Measurements from ENCODE around the gene SHCBP1L.

The SHCBP1L gene

DNA sequence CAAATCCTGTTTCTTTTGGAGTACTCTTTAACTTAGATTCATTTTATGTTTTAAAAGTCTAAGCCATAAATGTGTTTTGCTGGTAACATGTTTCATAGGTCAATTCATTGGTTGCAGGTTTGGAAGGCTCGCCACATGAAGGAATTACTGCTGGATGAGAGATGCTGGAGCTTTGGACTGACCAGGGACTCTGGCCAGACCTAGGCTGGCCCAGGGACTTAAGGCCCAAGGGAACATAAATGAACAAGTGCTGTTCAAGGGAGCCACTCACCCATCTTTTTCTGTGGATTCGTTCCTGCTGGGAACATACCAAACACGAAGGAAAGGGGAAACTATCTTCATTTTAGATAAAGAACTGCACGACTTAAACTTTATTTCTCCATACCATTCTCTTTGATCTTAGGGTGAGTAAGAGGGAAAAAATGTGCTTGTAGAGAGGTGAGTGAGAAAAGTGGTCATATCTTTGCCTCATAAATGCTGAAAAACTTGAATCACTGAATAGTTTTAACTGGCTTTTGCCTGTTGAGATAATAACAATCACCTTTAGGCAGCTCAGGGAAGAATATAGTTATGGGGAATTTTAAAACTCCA lies 15.3 kb upstream of the SHCBP1L start:
- no peaks in the 10 kb centered on the region for H3K36me3 ChIP-seq (ENCODE audit: control insufficient read depth in 5 of 5, insufficient read depth in 5 of 5, low read length in 5 of 5)
- H3K4me3 ChIP-seq (ENCODE audit: low read depth in 1 of 5, low read length in 5 of 5), result no peak overlapping the region
- H3K4me1 ChIP-seq (ENCODE audit: control insufficient read depth in 5 of 5, insufficient read depth in 5 of 5, low read length in 5 of 5), result no peaks in the 10 kb centered on the region
- H3K27ac ChIP-seq (ENCODE audit: low read depth, low read length), result no peak overlapping the region
- no peaks in the 10 kb centered on the region for H3K9me3 ChIP-seq (ENCODE audit: control insufficient read depth in 5 of 5, low read length in 5 of 5)
- no peaks in the 10 kb centered on the region for H3K27me3 ChIP-seq (ENCODE audit: control insufficient read depth in 5 of 5, insufficient read depth in 4 of 5, low read length in 5 of 5)
- H3K9ac ChIP-seq (ENCODE audit: low read length in 5 of 5), result no peak overlapping the region

GRCh38 chr1:182965861-182966260 lies 12.9 kb upstream of the SHCBP1L start:
- no peak overlapping the region for H3K9ac ChIP-seq (ENCODE audit: low read length in 5 of 5)
- H3K9me3 ChIP-seq (ENCODE audit: control insufficient read depth in 5 of 5, low read length in 5 of 5), result no peaks in the 10 kb centered on the region
- H3K4me3 ChIP-seq (ENCODE audit: low read depth in 1 of 5, low read length in 5 of 5), result no peak overlapping the region
- H3K27me3 ChIP-seq (ENCODE audit: control insufficient read depth in 5 of 5, insufficient read depth in 4 of 5, low read length in 5 of 5), result no peaks in the 10 kb centered on the region
- H3K4me1 ChIP-seq (ENCODE audit: control insufficient read depth in 5 of 5, insufficient read depth in 5 of 5, low read length in 5 of 5), result peaks cover 0 to 7% (median 2%) of the 10 kb centered on the region in 5 donors
- H3K36me3 ChIP-seq (ENCODE audit: control insufficient read depth in 5 of 5, insufficient read depth in 5 of 5, low read length in 5 of 5), result no peaks in the 10 kb centered on the region
- no peak overlapping the region for H3K27ac ChIP-seq (ENCODE audit: low read depth, low read length)

- H3K27me3 ChIP-seq (ENCODE audit: control insufficient read depth in 5 of 5, insufficient read depth in 4 of 5, low read length in 5 of 5), result no peaks in the 10 kb centered on the region
- no peaks in the 10 kb centered on the region for H3K36me3 ChIP-seq (ENCODE audit: control insufficient read depth in 5 of 5, insufficient read depth in 5 of 5, low read length in 5 of 5)
- peaks cover 0 to 10% (median 5%) of the 10 kb centered on the region in 5 donors for H3K4me1 ChIP-seq (ENCODE audit: control insufficient read depth in 5 of 5, insufficient read depth in 5 of 5, low read length in 5 of 5)
- H3K4me3 ChIP-seq (ENCODE audit: low read depth in 1 of 5, low read length in 5 of 5), result no peak overlapping the region
- no peak overlapping the region for H3K9ac ChIP-seq (ENCODE audit: low read length in 5 of 5)
- no peak overlapping the region for H3K27ac ChIP-seq (ENCODE audit: low read depth, low read length)
- no peaks in the 10 kb centered on the region for H3K9me3 ChIP-seq (ENCODE audit: control insufficient read depth in 5 of 5, low read length in 5 of 5)
These were observed 12.1 kb upstream of the SHCBP1L start for GRCh38 chr1:182965096-182965495.

- Histone ChIP-seq H3K9ac (ENCODE audit: low read length in 5 of 5) (peak overlapping the region in 4 of 5 donors; percentile 1 to 75 (median 62)), H3K27ac (ENCODE audit: low read depth, low read length) (peak overlapping the region; percentile 92), H3K36me3 (ENCODE audit: control insufficient read depth in 5 of 5, insufficient read depth in 5 of 5, low read length in 5 of 5) (no peaks in the 10 kb centered on the region), H3K4me3 (ENCODE audit: low read depth in 1 of 5, low read length in 5 of 5) (peak overlapping the region in 4 of 5 donors; percentile 47 to 56 (median 52)), H3K9me3 (ENCODE audit: control insufficient read depth in 5 of 5, low read length in 5 of 5) (no peaks in the 10 kb centered on the region), H3K27me3 (ENCODE audit: control insufficient read depth in 5 of 5, insufficient read depth in 4 of 5, low read length in 5 of 5) (no peaks in the 10 kb centered on the region), H3K4me1 (ENCODE audit: control insufficient read depth in 5 of 5, insufficient read depth in 5 of 5, low read length in 5 of 5) (peaks cover 0 to 12% (median 5%) of the 10 kb centered on the region in 5 donors)
These were observed 9.7 kb upstream of the SHCBP1L start for GRCh38 chr1:182962554-182963115.

DNA sequence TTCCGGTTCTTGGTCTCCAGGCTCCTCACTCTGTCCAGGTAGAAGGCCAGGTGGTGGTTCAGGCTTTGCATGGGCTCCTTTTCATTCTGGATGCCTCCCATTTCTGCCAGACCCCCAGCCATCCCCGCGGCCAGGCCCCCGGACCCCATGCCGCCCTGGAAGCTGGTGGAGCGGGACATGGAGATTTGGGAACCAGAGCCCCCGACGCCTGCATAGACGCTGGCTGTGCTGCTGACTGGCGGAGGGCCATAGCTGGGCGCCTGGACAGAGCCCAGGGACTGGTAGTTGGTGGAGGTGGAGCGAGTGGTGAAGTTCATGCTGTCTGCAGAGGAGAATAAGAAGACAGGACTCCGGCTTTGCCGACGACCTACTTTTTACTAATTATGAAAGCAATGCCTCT lies 7.1 kb upstream of the SHCBP1L start:
- H3K9me3 ChIP-seq (ENCODE audit: control insufficient read depth in 5 of 5, low read length in 5 of 5), result no peaks in the 10 kb centered on the region
- H3K4me1 ChIP-seq (ENCODE audit: control insufficient read depth in 5 of 5, insufficient read depth in 5 of 5, low read length in 5 of 5), result peaks cover 0 to 12% (median 5%) of the 10 kb centered on the region in 5 donors
- no peak overlapping the region for H3K9ac ChIP-seq (ENCODE audit: low read length in 5 of 5)
- H3K4me3 ChIP-seq (ENCODE audit: low read depth in 1 of 5, low read length in 5 of 5), result no peak overlapping the region
- H3K27ac ChIP-seq (ENCODE audit: low read depth, low read length), result no peak overlapping the region
- no peaks in the 10 kb centered on the region for H3K27me3 ChIP-seq (ENCODE audit: control insufficient read depth in 5 of 5, insufficient read depth in 4 of 5, low read length in 5 of 5)
- H3K36me3 ChIP-seq (ENCODE audit: control insufficient read depth in 5 of 5, insufficient read depth in 5 of 5, low read length in 5 of 5), result no peaks in the 10 kb centered on the region

DNA sequence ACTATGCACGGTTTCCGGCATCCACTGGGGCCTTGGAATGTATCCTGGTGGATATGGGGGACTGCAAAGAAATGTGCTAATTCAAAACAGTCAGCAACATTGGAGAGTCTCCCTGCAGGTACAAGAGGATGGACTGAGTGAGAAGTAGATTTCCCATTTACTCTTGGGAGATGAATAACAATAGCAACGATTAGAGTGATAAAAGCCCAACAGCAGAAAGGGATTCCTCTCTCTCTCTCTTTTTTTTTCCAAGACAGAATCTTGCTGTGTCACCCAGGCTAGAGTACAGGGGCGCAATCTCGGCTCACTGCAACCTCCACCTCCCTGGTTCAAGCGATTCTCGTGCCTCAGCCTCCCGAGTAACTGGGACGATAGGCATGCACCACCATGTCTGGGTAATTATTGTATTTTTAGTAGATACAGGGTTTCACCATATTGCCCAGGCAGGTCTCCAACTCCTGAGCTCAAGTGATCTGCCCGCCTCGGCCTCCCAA lies 5.0 kb upstream of the SHCBP1L start:
- no peaks in the 10 kb centered on the region for H3K36me3 ChIP-seq (ENCODE audit: control insufficient read depth in 5 of 5, insufficient read depth in 5 of 5, low read length in 5 of 5)
- no peak overlapping the region for H3K27ac ChIP-seq (ENCODE audit: low read depth, low read length)
- H3K27me3 ChIP-seq (ENCODE audit: control insufficient read depth in 5 of 5, insufficient read depth in 4 of 5, low read length in 5 of 5), result peaks cover 0 to 1% (median 0%) of the 10 kb centered on the region in 5 donors

DNA sequence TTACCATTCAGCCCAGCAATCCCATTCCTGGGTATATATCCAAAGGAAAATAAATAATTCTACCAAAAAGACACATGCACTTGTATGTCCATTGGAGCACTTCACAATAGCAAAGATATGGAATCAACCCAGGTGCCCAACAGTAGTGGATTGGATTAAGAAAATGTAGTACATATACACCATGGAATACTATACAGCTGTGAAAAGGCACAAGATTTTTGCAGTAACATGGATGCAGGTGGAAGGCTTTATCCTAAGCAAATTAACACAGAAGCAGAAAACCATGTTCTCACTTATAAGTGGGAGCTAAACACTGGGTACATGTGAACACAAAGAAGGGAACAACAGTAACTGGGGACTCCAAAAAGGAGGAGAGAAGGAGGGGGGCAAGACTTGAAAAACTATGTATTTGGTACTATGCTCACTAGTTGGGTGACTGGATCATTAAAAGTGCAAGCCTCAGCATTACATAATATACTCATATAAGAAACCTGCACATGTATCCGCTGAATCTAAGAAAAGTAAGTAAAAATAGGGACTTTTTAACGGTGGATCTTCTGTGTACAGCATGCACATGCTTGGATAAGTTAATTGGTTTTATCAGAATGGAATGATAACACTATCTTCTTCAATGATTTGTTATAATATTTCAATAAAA lies 3.9 kb upstream of the SHCBP1L start:
- Histone ChIP-seq H3K4me3 (ENCODE audit: low read depth in 1 of 5, low read length in 5 of 5) (no peak overlapping the region), H3K36me3 (ENCODE audit: control insufficient read depth in 5 of 5, insufficient read depth in 5 of 5, low read length in 5 of 5) (no peaks in the 10 kb centered on the region), H3K27ac (ENCODE audit: low read depth, low read length) (no peak overlapping the region), H3K27me3 (ENCODE audit: control insufficient read depth in 5 of 5, insufficient read depth in 4 of 5, low read length in 5 of 5) (peaks cover 0 to 7% (median 4%) of the 10 kb centered on the region in 5 donors), H3K4me1 (ENCODE audit: control insufficient read depth in 5 of 5, insufficient read depth in 5 of 5, low read length in 5 of 5) (peaks cover 0 to 16% (median 12%) of the 10 kb centered on the region in 5 donors), H3K9ac (ENCODE audit: low read length in 5 of 5) (no peak overlapping the region), H3K9me3 (ENCODE audit: control insufficient read depth in 5 of 5, low read length in 5 of 5) (no peaks in the 10 kb centered on the region)

More for the DNA sequence above, 5.0 kb upstream of the SHCBP1L start:
- Histone ChIP-seq H3K9me3 (ENCODE audit: control insufficient read depth in 5 of 5, low read length in 5 of 5) (no peaks in the 10 kb centered on the region), H3K4me1 (ENCODE audit: control insufficient read depth in 5 of 5, insufficient read depth in 5 of 5, low read length in 5 of 5) (peaks cover 0 to 11% (median 6%) of the 10 kb centered on the region in 5 donors), H3K4me3 (ENCODE audit: low read depth in 1 of 5, low read length in 5 of 5) (no peak overlapping the region), H3K9ac (ENCODE audit: low read length in 5 of 5) (no peak overlapping the region)

DNA sequence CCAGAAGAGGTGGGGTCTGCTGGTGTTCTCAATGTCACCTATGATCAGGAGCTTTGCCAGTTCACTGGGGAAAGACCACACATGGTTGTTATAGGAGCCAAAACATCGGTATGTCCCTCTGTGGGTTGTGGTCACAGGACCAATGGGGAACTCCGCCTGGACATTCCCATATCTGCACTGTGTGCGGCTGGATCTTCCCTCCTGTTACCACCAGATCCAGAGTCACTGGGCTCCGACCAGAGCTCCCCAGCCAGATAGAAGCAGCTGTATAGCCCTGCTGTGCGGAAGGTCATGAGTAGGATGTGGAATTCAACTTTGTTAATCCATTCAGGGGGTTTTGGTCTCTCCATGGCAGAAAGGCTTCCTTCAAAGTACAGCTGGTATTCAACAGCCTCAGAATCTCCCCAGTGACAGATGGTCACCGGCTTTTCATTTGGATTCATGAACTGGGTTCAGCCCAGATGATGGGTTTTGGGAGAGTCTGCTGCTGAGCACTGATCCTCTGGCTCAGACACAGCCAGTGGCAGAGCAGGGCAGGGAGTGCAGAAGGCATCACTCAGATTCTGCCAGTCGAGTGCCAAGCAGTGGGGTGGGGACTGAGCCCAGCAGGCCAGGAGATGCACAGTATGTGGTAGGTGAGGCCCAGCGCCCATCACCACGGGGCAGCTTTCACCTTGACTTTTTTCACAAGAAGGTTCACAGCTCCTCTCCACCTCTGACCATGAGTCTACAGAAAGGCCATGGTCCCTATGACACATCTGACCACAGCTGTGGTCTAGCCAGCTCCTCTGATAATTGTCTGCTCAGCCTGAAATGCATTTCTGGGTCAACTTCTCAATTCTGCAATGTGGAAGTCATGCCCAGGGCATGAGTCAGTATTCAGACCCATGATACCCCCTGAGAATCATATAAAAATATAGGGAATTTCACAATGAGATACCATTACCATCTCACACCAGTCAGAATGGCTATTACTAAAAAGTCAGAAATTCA lies 2.9 kb upstream of the SHCBP1L start:
- H3K9me3 ChIP-seq (ENCODE audit: control insufficient read depth in 5 of 5, low read length in 5 of 5), result no peaks in the 10 kb centered on the region
- peaks cover 0 to 7% (median 4%) of the 10 kb centered on the region in 5 donors for H3K27me3 ChIP-seq (ENCODE audit: control insufficient read depth in 5 of 5, insufficient read depth in 4 of 5, low read length in 5 of 5)
- H3K4me3 ChIP-seq (ENCODE audit: low read depth in 1 of 5, low read length in 5 of 5), result no peak overlapping the region
- H3K27ac ChIP-seq (ENCODE audit: low read depth, low read length), result no peak overlapping the region
- H3K36me3 ChIP-seq (ENCODE audit: control insufficient read depth in 5 of 5, insufficient read depth in 5 of 5, low read length in 5 of 5), result no peaks in the 10 kb centered on the region
- no peak overlapping the region for H3K9ac ChIP-seq (ENCODE audit: low read length in 5 of 5)
- H3K4me1 ChIP-seq (ENCODE audit: control insufficient read depth in 5 of 5, insufficient read depth in 5 of 5, low read length in 5 of 5), result peaks cover 0 to 16% (median 12%) of the 10 kb centered on the region in 5 donors

- no peak overlapping the region for H3K27ac ChIP-seq (ENCODE audit: low read depth, low read length)
- no peaks in the 10 kb centered on the region for H3K9me3 ChIP-seq (ENCODE audit: control insufficient read depth in 5 of 5, low read length in 5 of 5)
- H3K4me1 ChIP-seq (ENCODE audit: control insufficient read depth in 5 of 5, insufficient read depth in 5 of 5, low read length in 5 of 5), result peaks cover 0 to 12% (median 9%) of the 10 kb centered on the region in 5 donors
- H3K9ac ChIP-seq (ENCODE audit: low read length in 5 of 5), result no peak overlapping the region
- no peak overlapping the region for H3K4me3 ChIP-seq (ENCODE audit: low read depth in 1 of 5, low read length in 5 of 5)
- no peaks in the 10 kb centered on the region for H3K36me3 ChIP-seq (ENCODE audit: control insufficient read depth in 5 of 5, insufficient read depth in 5 of 5, low read length in 5 of 5)
- peaks cover 0 to 7% (median 4%) of the 10 kb centered on the region in 5 donors for H3K27me3 ChIP-seq (ENCODE audit: control insufficient read depth in 5 of 5, insufficient read depth in 4 of 5, low read length in 5 of 5)
These were observed 860 bp upstream of the SHCBP1L start for GRCh38 chr1:182953826-182954225.
